Hepatocyte (in vitro differentiated cells): ENCODE data around the gene SDSL. TPM values are rescaled to one million over a fixed set of nuclear protein-coding genes. Genes with fewer than 3 reads are reported as not detected.

Experiments
- DNase-seq: peaks from one replicate; pipeline ENCODE4 v3.0.0-alpha.2; 2016; ENCODE audit warnings: low spot score
- H2AFZ ChIP-seq: fragments of 200-600 bp; sonication (generic); 2 replicates; pipeline ENCODE4 v1.6.0; 2016; ENCODE audit warnings: antibody characterized with exemption, mild to moderate bottlenecking
- H3K27ac ChIP-seq: fragments of 200-600 bp; sonication (generic); 2 replicates; pipeline ENCODE4 v1.5.1; 2016; ENCODE audit warnings: mild to moderate bottlenecking
- H3K27me3 ChIP-seq: fragments of 200-600 bp; sonication (generic); 2 replicates; pipeline ENCODE4 v1.6.1; 2016
- H3K36me3 ChIP-seq: fragments of 200-600 bp; sonication (generic); replicated peaks from 2 replicates; pipeline ENCODE4 v1.5.1; 2016; ENCODE audit warnings: low read depth; ENCODE audit not compliant: insufficient read depth
- H3K4me1 ChIP-seq: fragments of 200-600 bp; sonication (generic); 2 replicates; pipeline ENCODE4 v1.5.1; 2016; ENCODE audit warnings: mild to moderate bottlenecking, moderate library complexity; ENCODE audit not compliant: insufficient read depth
- H3K4me2 ChIP-seq: fragments of 200-600 bp; sonication (generic); 2 replicates; pipeline ENCODE4 v1.6.0; 2016
- H3K4me3 ChIP-seq: fragments of 200-600 bp; sonication (generic); 2 replicates; pipeline ENCODE4 v1.5.1; 2016; ENCODE audit warnings: mild to moderate bottlenecking
- H3K79me2 ChIP-seq: fragments of 200-600 bp; sonication (generic); 2 replicates; pipeline ENCODE4 v1.6.0; 2017; ENCODE audit warnings: mild to moderate bottlenecking
- H3K9me2 ChIP-seq: fragments of 200-600 bp; sonication (generic); replicated peaks from 2 replicates; pipeline ENCODE4 v1.6.0; 2017; ENCODE audit warnings: mild to moderate bottlenecking; ENCODE audit not compliant: insufficient read depth
- H3K9me3 ChIP-seq: fragments of 200-600 bp; sonication (generic); 2 replicates; pipeline ENCODE4 v1.5.1; 2016; ENCODE audit warnings: low read depth, mild to moderate bottlenecking
- H4K20me1 ChIP-seq: fragments of 200-600 bp; sonication (generic); 2 replicates; pipeline ENCODE4 v1.6.0; 2016; ENCODE audit warnings: mild to moderate bottlenecking; ENCODE audit not compliant: insufficient read depth, poor library complexity, severe bottlenecking
- CTCF ChIP-seq: fragments of 200-600 bp; sonication (generic); IDR thresholded peaks from 2 replicates; pipeline ENCODE4 v1.5.1; 2016; ENCODE audit warnings: antibody characterized with exemption, mild to moderate bottlenecking; ENCODE audit not compliant: poor library complexity
- EZH2 ChIP-seq: fragments of 200-600 bp; sonication (generic); IDR thresholded peaks from 2 replicates; pipeline ENCODE4 v1.6.1; 2016; ENCODE audit warnings: antibody characterized with exemption, mild to moderate bottlenecking, borderline replicate concordance
- EZH2phosphoT487 ChIP-seq: fragments of 200-600 bp; sonication (generic); IDR thresholded peaks from one replicate; pipeline ENCODE4 v1.6.1; 2018; ENCODE audit warnings: antibody characterized with exemption, mild to moderate bottlenecking, low read depth, moderate library complexity; ENCODE audit not compliant: unreplicated experiment, severe bottlenecking
- WGBS: methylation state at CpG from one replicate; pipeline ENCODE4 v1.1.6; 2016; ENCODE audit warnings: low lambda C conversion rate; ENCODE audit errors: missing lambda C conversion rate; 5-methylcytosine and 5-hydroxymethylcytosine counted together
- polyA plus RNA-seq: library from polyadenylated mRNA; unstranded; fragments of >200 nt; fragmentation: Nextera tagmentation; extraction: Ambion mirVana; gene quantifications from 2 replicates; pipeline ENCODE4 v1.2.1, GENCODE V29; 2016
- total RNA-seq: library from RNA; depleted of rRNA; stranded (reverse); fragments of >200 nt; gene quantifications from 2 replicates; pipeline ENCODE4 v1.2.3, GENCODE V29; 2014

SDSL gene
- total and polyA plus RNA-seq, 2 experiments from 2014 or later, result 10.3 to 26.7 TPM

DNA sequence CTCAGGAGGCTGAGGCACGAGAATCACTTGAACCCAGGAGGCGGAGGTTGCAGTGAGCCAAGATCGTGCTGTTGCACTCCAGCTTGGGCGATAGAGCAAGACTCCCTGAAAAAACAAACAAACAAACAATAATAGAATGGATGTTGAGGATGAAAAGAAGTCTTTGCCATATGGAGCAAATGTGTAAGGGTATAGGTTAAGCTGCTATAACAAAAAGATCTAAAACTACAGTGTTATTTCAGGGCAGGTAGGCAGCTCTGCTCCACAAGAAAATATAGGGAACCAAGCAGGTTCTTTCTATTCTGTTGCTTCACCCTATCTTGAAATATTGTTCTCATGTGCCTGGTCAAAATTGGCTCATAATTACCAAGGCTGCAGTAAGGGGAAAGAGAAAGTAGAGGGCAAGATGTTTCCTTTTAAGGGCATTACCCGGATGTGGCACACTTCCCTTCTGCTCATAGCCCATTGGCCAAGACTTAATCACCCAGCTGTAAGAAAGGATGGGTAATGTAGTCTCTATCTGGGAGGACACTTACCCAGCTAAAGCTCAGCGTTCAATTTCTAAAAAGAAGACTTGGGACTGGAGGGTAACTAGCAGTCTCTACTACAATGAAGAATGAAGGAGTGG is 23.5 kb downstream of the SDSL start:
- Histone ChIP-seq H3K4me1 (peaks cover 4% of the 10 kb centered on the region), H3K9me2 (no peaks in the 10 kb centered on the region), H3K4me3 (no peak overlapping the region), H3K9me3 (no peaks in the 10 kb centered on the region), H3K79me2 (no peaks in the 10 kb centered on the region), H3K27ac (no peak overlapping the region), H4K20me1 (no peaks in the 10 kb centered on the region), H3K27me3 (peaks cover 4% of the 10 kb centered on the region), H3K36me3 (no peaks in the 10 kb centered on the region), H3K4me2 (no peak overlapping the region), H2AFZ (no peak overlapping the region)
- no peak for TF ChIP-seq CTCF
- TF ChIP-seq EZH2, result no peak
- no peak for TF ChIP-seq EZH2phosphoT487
- no peak for DNase-seq
- 91% methylated on average over 6 of the region's 6 CpGs for WGBS

GRCh38 chr12:113448873-113449272 is 26.7 kb downstream of the SDSL start:
- Histone ChIP-seq H3K36me3 (no peaks in the 10 kb centered on the region), H3K9me3 (no peaks in the 10 kb centered on the region), H2AFZ (no peak overlapping the region), H3K79me2 (no peaks in the 10 kb centered on the region), H3K4me2 (no peak overlapping the region), H3K27me3 (peaks cover 3% of the 10 kb centered on the region), H3K4me3 (no peak overlapping the region), H4K20me1 (no peaks in the 10 kb centered on the region), H3K4me1 (no peaks in the 10 kb centered on the region), H3K27ac (no peak overlapping the region), H3K9me2 (no peaks in the 10 kb centered on the region)
- WGBS, result 65% methylated on average over 7 of the region's 7 CpGs
- TF ChIP-seq EZH2phosphoT487 (no peak), CTCF (no peak), EZH2 (no peak)
- no peak for DNase-seq

DNA sequence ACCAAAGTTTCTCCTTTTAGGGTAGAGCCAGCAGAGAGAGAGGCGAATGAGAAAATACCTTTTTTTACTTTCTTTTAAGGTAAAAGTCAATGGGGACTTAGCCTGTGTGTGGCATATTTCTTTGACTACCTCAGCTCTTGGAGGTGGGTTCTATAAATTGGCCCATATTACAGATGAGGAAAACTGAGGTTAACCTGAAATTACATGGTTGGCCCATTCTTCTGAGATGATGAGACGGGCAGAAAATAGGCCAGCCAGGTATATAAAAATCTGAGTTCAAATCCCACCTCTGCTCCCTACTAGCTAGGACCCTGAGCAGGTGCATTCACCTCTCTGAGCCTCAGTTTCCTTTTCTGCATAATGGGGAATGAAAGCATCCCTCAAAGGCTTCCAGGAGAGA is 27.1 kb downstream of the SDSL start:
- H3K27me3 ChIP-seq, result peaks cover 3% of the 10 kb centered on the region
- no peaks in the 10 kb centered on the region for H3K79me2 ChIP-seq
- H3K9me3 ChIP-seq, result no peaks in the 10 kb centered on the region
- WGBS, result 98% methylated on average over 2 of the region's 2 CpGs
- H4K20me1 ChIP-seq, result no peaks in the 10 kb centered on the region
- H3K4me3 ChIP-seq, result no peak overlapping the region
- DNase-seq, result no peak
- H3K9me2 ChIP-seq, result no peaks in the 10 kb centered on the region
- no peaks in the 10 kb centered on the region for H3K4me1 ChIP-seq
- no peak for TF ChIP-seq EZH2
- no peak for TF ChIP-seq EZH2phosphoT487
- no peak for TF ChIP-seq CTCF
- H3K27ac ChIP-seq, result no peak overlapping the region
- H3K36me3 ChIP-seq, result no peaks in the 10 kb centered on the region
- no peak overlapping the region for H3K4me2 ChIP-seq
- no peak overlapping the region for H2AFZ ChIP-seq

GRCh38 chr12:113449839-113450238 is 27.7 kb downstream of the SDSL start:
- no peaks in the 10 kb centered on the region for H3K9me2 ChIP-seq

More at GRCh38 chr12:113449839-113450238, 27.7 kb downstream of the SDSL start:
- H3K27me3 ChIP-seq, result peaks cover 3% of the 10 kb centered on the region
- 94% methylated on average over 1 of the region's 1 CpG for WGBS
- H4K20me1 ChIP-seq, result no peaks in the 10 kb centered on the region
- H3K27ac ChIP-seq, result no peak overlapping the region
- no peak for TF ChIP-seq CTCF
- no peak for TF ChIP-seq EZH2
- H3K4me2 ChIP-seq, result no peak overlapping the region
- H3K4me3 ChIP-seq, result no peak overlapping the region
- no peaks in the 10 kb centered on the region for H3K79me2 ChIP-seq
- no peaks in the 10 kb centered on the region for H3K4me1 ChIP-seq
- no peak overlapping the region for H2AFZ ChIP-seq
- DNase-seq, result no peak
- H3K9me3 ChIP-seq, result no peaks in the 10 kb centered on the region
- no peaks in the 10 kb centered on the region for H3K36me3 ChIP-seq
